Testis (tissue), 5 donors: Measurements from ENCODE around the gene SOCS7. TPM values are rescaled to one million over a fixed set of nuclear protein-coding genes. Genes with fewer than 3 reads are reported as not detected.
A peak's percentile ranks its signal among the peaks of the same experiment; 100 is the strongest.

Experiments
- DNase-seq: peaks from one replicate; pipeline ENCODE4 v3.0.0-alpha.2; 2019
- H3K27ac ChIP-seq, 2 donors: fragments of 200-600 bp; sonication (generic); one replicate each; pipeline ENCODE4 v1.5.1; 2019
- H3K27me3 ChIP-seq: fragments of 200-600 bp; sonication (generic); one replicate; pipeline ENCODE4 v1.5.1; 2019
- H3K36me3 ChIP-seq: fragments of 200-600 bp; sonication (generic); one replicate; pipeline ENCODE4 v1.5.1; 2017; ENCODE audit warnings: low read depth; ENCODE audit errors: missing control alignments
- H3K4me1 ChIP-seq: fragments of 200-600 bp; sonication (generic); one replicate; pipeline ENCODE4 v1.5.1; 2019
- H3K4me3 ChIP-seq, 2 donors: fragments of 200-600 bp; sonication (generic); one replicate each; pipeline ENCODE4 v1.5.1; 2017 to 2019
- H3K9me3 ChIP-seq: fragments of 200-600 bp; sonication (generic); one replicate; pipeline ENCODE4 v1.5.1; 2017
- CTCF ChIP-seq, 3 experiments: fragments of 450-650 bp in 2 of 3; fragments of 200-600 bp in 1 of 3; sonication (generic) in 1 of 3; IDR thresholded peaks; one replicate each; pipeline ENCODE4 v1.5.1; 2016 to 2019; ENCODE audit warnings: antibody characterized with exemption in 3 of 3, mild to moderate bottlenecking in 2 of 3, moderate library complexity in 1 of 3
- POLR2A ChIP-seq: fragments of 450-650 bp; IDR thresholded peaks from one replicate; pipeline ENCODE4 v1.6.1; 2017; ENCODE audit warnings: antibody characterized with exemption, mild to moderate bottlenecking, moderate library complexity
- WGBS, 2 donors: methylation state at CpG; one replicate each; pipeline ENCODE4 v1.1.5; 2018; 5-methylcytosine and 5-hydroxymethylcytosine counted together
- intact Hi-C: fragments of 100-400 bp; cut with DNase I; formaldehyde crosslinking; loops from one replicate; pipeline ENCODE4 v1.15.1; 2023; ENCODE audit warnings: low total_unique reads
- long read RNA-seq, 2 donors: transcript quantifications; one replicate each; lab custom pipeline, GENCODE V29; 2026
- polyA plus RNA-seq: library from polyadenylated mRNA; stranded (reverse); fragments of 350-450 nt; fragmentation: Illumina TruSeq; extraction: RNeasy Lipid Tissue Mini Kit (QIAGEN cat#74804); gene quantifications from one replicate; pipeline ENCODE4 v1.2.3, GENCODE V29; 2014; ENCODE audit warnings: low read depth, low replicate concordance; ENCODE audit not compliant: insufficient read depth
- total RNA-seq, 2 donors: library from RNA; depleted of rRNA; stranded (reverse); fragments of >200 nt; gene quantifications; one replicate each; pipeline ENCODE4 v1.2.3, GENCODE V29; 2016

Gene SOCS7
- 100 to 1,000 TPM in 1 of 2 donors, 10 to 100 TPM in 1; 74.9 to 132 TPM for total RNA-seq
- polyA plus RNA-seq = 132 TPM
- long read RNA-seq, donor 1, full-length matches to known transcripts = 1 of 1 reads
- long read RNA-seq, donor 1, partial matches to known transcripts = 0 of 1 reads
- long read RNA-seq, donor 1, other reads (novel, unspliced or antisense) = 0 of 1 reads
- long read RNA-seq, donor 2, partial matches to known transcripts = 0 of 3 reads
- long read RNA-seq, donor 2, other reads (novel, unspliced or antisense) = 0 of 3 reads

GRCh38 chr17:38351412-38352222 lies at the start of gene SOCS7:
TSS of gene SOCS7 (plus strand) at chr17:38351844. CDS start at chr17:38352053, 209 bp downstream.
- intact Hi-C loops = loop anchor here (5.0 kb wide), 1 partner anchor 61 kb away; no protein-coding TSS in a partner anchor
- no peaks in the 10 kb centered on the region for H3K36me3 ChIP-seq
- H3K27me3 ChIP-seq = no peaks in the 10 kb centered on the region
- peak; percentile 96 for DNase-seq
- TF ChIP-seq CTCF (IDR thresholded peaks at IDR 0.05) (no peak), POLR2A (no peak)
- H3K9me3 ChIP-seq = no peaks in the 10 kb centered on the region
- H3K27ac ChIP-seq = peak within 1 kb of the TSS; percentile 77 to 90
- 2 to 6% methylated on average over 11 to 61 of the region's 84 CpGs for WGBS, 2 donors
- peak within 1 kb of the TSS; percentile 83 to 98 for H3K4me3 ChIP-seq
- peaks cover 25% of the 10 kb centered on the region for H3K4me1 ChIP-seq

- 63 to 64% methylated on average over 3 of the region's 3 CpGs for WGBS, 2 donors
- no peaks in the 10 kb centered on the region for H3K27me3 ChIP-seq
- no peak for DNase-seq
- H3K27ac ChIP-seq = no peak overlapping the region
- H3K36me3 ChIP-seq = no peaks in the 10 kb centered on the region
- intact Hi-C loops = no loop called here
- TF ChIP-seq CTCF (IDR thresholded peaks at IDR 0.05) = no peak
- no peak for TF ChIP-seq POLR2A
- no peak overlapping the region for H3K4me3 ChIP-seq
- H3K9me3 ChIP-seq = no peaks in the 10 kb centered on the region
- H3K4me1 ChIP-seq = no peaks in the 10 kb centered on the region
Observed at GRCh38 chr17:38315497-38315896, 36.1 kb upstream of the SOCS7 start.

- Histone ChIP-seq H3K4me3 (no peak overlapping the region), H3K27me3 (no peaks in the 10 kb centered on the region), H3K4me1 (no peaks in the 10 kb centered on the region), H3K9me3 (no peaks in the 10 kb centered on the region), H3K27ac (no peak overlapping the region), H3K36me3 (no peaks in the 10 kb centered on the region)
- TF ChIP-seq CTCF (IDR thresholded peaks at IDR 0.05) = no peak
- TF ChIP-seq POLR2A = no peak
- intact Hi-C loops = no loop called here
- WGBS, 2 donors = 84 to 88% methylated on average over 3 of the region's 3 CpGs
- DNase-seq = no peak
Observed at GRCh38 chr17:38317081-38317480, 34.6 kb upstream of the SOCS7 start.

- no peak for DNase-seq
- 86 to 90% methylated on average over 9 to 10 of the region's 10 CpGs for WGBS, 2 donors
- H3K27me3 ChIP-seq = no peaks in the 10 kb centered on the region
- TF ChIP-seq CTCF (IDR thresholded peaks at IDR 0.05) = no peak
- no peak for TF ChIP-seq POLR2A
- peaks cover 14% of the 10 kb centered on the region for H3K4me1 ChIP-seq
- H3K9me3 ChIP-seq = no peaks in the 10 kb centered on the region
- intact Hi-C loops = no loop called here
- no peaks in the 10 kb centered on the region for H3K36me3 ChIP-seq
- H3K4me3 ChIP-seq = no peak overlapping the region
- no peak overlapping the region for H3K27ac ChIP-seq
Observed at GRCh38 chr17:38320482-38320881, 31.2 kb upstream of the SOCS7 start.
